Measurements from ENCODE around the gene ANO1. TPM values are rescaled to one million over a fixed set of nuclear protein-coding genes. Genes with fewer than 3 reads are reported as not detected.
"Not testable (repeated sequence)": the region's sequence is repeated elsewhere in the genome, so short reads cannot be mapped to it uniquely, and the experiment has no call there.

ANO1 gene
- total RNA-seq, 1 donor from 2014 or later: 244 TPM

GRCh38 chr11:70032470-70032795 is 45.7 kb upstream of the ANO1 start:
- H3K9me3 ChIP-seq: no peaks in the 10 kb centered on the region
- H3K36me3 ChIP-seq: peaks cover 0 to 1% of the 10 kb centered on the region in 2 donors
- H3K27me3 ChIP-seq: no peaks in the 10 kb centered on the region
- no peak overlapping the region for H3K27ac ChIP-seq
- no peak overlapping the region for H3K4me3 ChIP-seq
- peaks cover 7 to 13% of the 10 kb centered on the region in 2 donors for H3K4me1 ChIP-seq
- DNase-seq (ENCODE audit: low spot score in 2 of 2): no peak
- no peak for TF ChIP-seq CTCF (IDR thresholded peaks at IDR 0.05)
- intact Hi-C loops (cut with DNase I): no loop called here

GRCh38 chr11:70032943-70033710 is 45.0 kb upstream of the ANO1 start:
- H3K4me3 ChIP-seq: no peak overlapping the region
- no peak overlapping the region for H3K27ac ChIP-seq
- no peak for DNase-seq (ENCODE audit: low spot score in 2 of 2)
- H3K36me3 ChIP-seq: peaks cover 3 to 8% of the 10 kb centered on the region in 2 donors
- no peaks in the 10 kb centered on the region for H3K27me3 ChIP-seq
- peaks cover 7 to 13% of the 10 kb centered on the region in 2 donors for H3K4me1 ChIP-seq
- peaks cover 0 to 3% of the 10 kb centered on the region in 2 donors for H3K9me3 ChIP-seq
- intact Hi-C loops (cut with DNase I): no loop called here
- no peak for TF ChIP-seq CTCF (IDR thresholded peaks at IDR 0.05)

- DNase-seq (ENCODE audit: low spot score in 2 of 2): no peak
- H3K27ac ChIP-seq: no peak overlapping the region
- H3K36me3 ChIP-seq: peaks cover 3 to 9% of the 10 kb centered on the region in 2 donors
- H3K4me1 ChIP-seq: peaks cover 7 to 13% of the 10 kb centered on the region in 2 donors
- no peak overlapping the region for H3K4me3 ChIP-seq
- peaks cover 0 to 5% of the 10 kb centered on the region in 2 donors for H3K9me3 ChIP-seq
- intact Hi-C loops (cut with DNase I): no loop called here
- no peaks in the 10 kb centered on the region for H3K27me3 ChIP-seq
- no peak for TF ChIP-seq CTCF (IDR thresholded peaks at IDR 0.05)
Measured at GRCh38 chr11:70033711-70034070, 44.4 kb upstream of the ANO1 start.

GRCh38 chr11:70034740-70035365 is 43.3 kb upstream of the ANO1 start:
- no peak for TF ChIP-seq CTCF (IDR thresholded peaks at IDR 0.05)
- Histone ChIP-seq H3K9me3 (peaks cover 0 to 5% of the 10 kb centered on the region in 2 donors), H3K27me3 (no peaks in the 10 kb centered on the region), H3K27ac (no peak overlapping the region), H3K36me3 (peaks cover 3 to 9% of the 10 kb centered on the region in 2 donors), H3K4me3 (no peak overlapping the region), H3K4me1 (peaks cover 0 to 3% of the 10 kb centered on the region in 2 donors)
- intact Hi-C loops (cut with DNase I): no loop called here
- DNase-seq (ENCODE audit: low spot score in 2 of 2): no peak

GRCh38 chr11:70035665-70036064 is 42.5 kb upstream of the ANO1 start:
- H3K27ac ChIP-seq; DNase-seq (ENCODE audit: low spot score in 2 of 2); H3K27me3 ChIP-seq; H3K9me3 ChIP-seq; H3K4me3 ChIP-seq; H3K36me3 ChIP-seq; intact Hi-C loops (cut with DNase I); H3K4me1 ChIP-seq: not testable (repeated sequence)

Measured in ascending aorta (tissue), 2 donors.